ENCODE data around the gene ADAMTSL1.
"Not testable (repeated sequence)": the region's sequence is repeated elsewhere in the genome, so short reads cannot be mapped to it uniquely, and the experiment has no call there.

The ADAMTSL1 gene

GRCh38 chr9:18920141-18921084, 446.5 kb downstream of the ADAMTSL1 start:
- no peak for DNase-seq

- DNase-seq: no peak
Measured at GRCh38 chr9:18921366-18922075, 447.6 kb downstream of the ADAMTSL1 start.

GRCh38 chr9:18922161-18922885, 448.4 kb downstream of the ADAMTSL1 start:
- no peak for DNase-seq

GRCh38 chr9:18923167-18923566, 449.2 kb downstream of the ADAMTSL1 start:
- DNase-seq: no peak

- no peak for DNase-seq
Measured at GRCh38 chr9:18923671-18924430, 449.9 kb downstream of the ADAMTSL1 start.

GRCh38 chr9:18925880-18926279, 451.9 kb downstream of the ADAMTSL1 start:
- no peak for DNase-seq

GRCh38 chr9:18926513-18926912, 452.6 kb downstream of the ADAMTSL1 start:
- DNase-seq: no peak

GRCh38 chr9:18928711-18929110, 454.8 kb downstream of the ADAMTSL1 start:
- no peak for DNase-seq

GRCh38 chr9:18930611-18931010, 456.7 kb downstream of the ADAMTSL1 start:
- DNase-seq: not testable (repeated sequence)

GRCh38 chr9:18935541-18935940, 461.6 kb downstream of the ADAMTSL1 start:
- no peak for DNase-seq

GRCh38 chr9:18936094-18936871, 462.3 kb downstream of the ADAMTSL1 start:
- no peak for DNase-seq

GRCh38 chr9:18939943-18940342, 466.0 kb downstream of the ADAMTSL1 start:
- no peak for DNase-seq

- no peak for DNase-seq
Measured at GRCh38 chr9:18941060-18941740, 467.2 kb downstream of the ADAMTSL1 start.

- DNase-seq: no peak
Measured at GRCh38 chr9:18942801-18943200, 468.8 kb downstream of the ADAMTSL1 start.

- DNase-seq: peak; percentile 53 to 83
Measured at GRCh38 chr9:18947892-18948339, 474.0 kb downstream of the ADAMTSL1 start.

GRCh38 chr9:18951936-18952335, 478.0 kb downstream of the ADAMTSL1 start:
- DNase-seq: no peak

- DNase-seq: no peak
Measured at GRCh38 chr9:18955626-18956025, 481.7 kb downstream of the ADAMTSL1 start.
